ENCODE data around the gene CD1E. TPM values are rescaled to one million over a fixed set of nuclear protein-coding genes. Genes with fewer than 3 reads are reported as not detected.

Gene CD1E
- total and polyA plus RNA-seq, 2 of the 4 experiments (the other 2 are of a cell fraction), result not detected

DNA sequence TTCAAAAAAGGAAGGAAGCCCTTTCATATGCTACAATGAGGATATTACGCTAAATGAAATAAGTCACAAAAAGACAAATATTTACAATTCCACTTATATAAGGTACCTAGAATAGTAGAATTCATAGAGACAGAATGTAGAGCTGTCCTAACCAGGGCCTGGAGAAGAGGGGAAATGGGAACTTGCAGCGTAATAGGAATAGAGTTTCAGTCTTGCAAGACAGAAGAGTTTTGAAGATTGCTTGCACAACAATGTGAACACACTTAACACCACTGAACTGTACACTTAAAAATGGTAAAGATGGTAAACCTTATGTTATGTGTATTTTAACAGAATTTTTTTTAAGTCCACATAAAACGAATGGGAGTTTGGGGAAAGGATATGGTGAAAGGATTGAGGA is 25.3 kb upstream of the CD1E start:
- in situ Hi-C loops (cut with MboI; ENCODE audit: low sequenced_read_pairs), result no loop called here
- Histone ChIP-seq H4K91ac (ENCODE audit: insufficient read depth, low read depth, low read length) (no peak overlapping the region), H4K8ac (ENCODE audit: low read depth in 2 of 2, low read length in 2 of 2) (no peak overlapping the region), H3K36me3 (ENCODE audit: control insufficient read depth, insufficient read depth, low read length) (no peaks in the 10 kb centered on the region), H3K79me1 (ENCODE audit: low read depth in 1 of 2, low read length in 2 of 2) (no peaks in the 10 kb centered on the region), H2BK5ac (ENCODE audit: low read depth, low read length, poor library complexity, severe bottlenecking) (no peak overlapping the region), H4K20me1 (ENCODE audit: insufficient read depth, low read length) (no peaks in the 10 kb centered on the region), H3K23ac (ENCODE audit: low read depth, low read length) (no peak overlapping the region), H4K5ac (ENCODE audit: low read depth, low read length) (no peak overlapping the region), H2AK9ac (replicated peaks; ENCODE audit: low read depth, low read length, poor library complexity) (no peak overlapping the region), H2BK15ac (ENCODE audit: low read depth, low read length) (no peak overlapping the region), H3K9me3 (ENCODE audit: control insufficient read depth, insufficient read depth, low read length) (peaks cover 6% of the 10 kb centered on the region), H3K27ac (ENCODE audit: insufficient read depth, low read length) (no peak overlapping the region), H3K4me2 (ENCODE audit: low read depth, low read length) (no peak overlapping the region), H2AFZ (replicated peaks; ENCODE audit: low read length, poor library complexity) (no peak overlapping the region), H2BK120ac (ENCODE audit: low read depth, low read length) (no peak overlapping the region), H3K9ac (ENCODE audit: low read depth, low read length) (no peak overlapping the region), H3K4me1 (ENCODE audit: control insufficient read depth, insufficient read depth, low read length) (no peaks in the 10 kb centered on the region), H3K4ac (ENCODE audit: low read depth, low read length) (no peak overlapping the region), H3K18ac (ENCODE audit: low read depth, low read length) (no peak overlapping the region), H2AK5ac (ENCODE audit: low read depth, low read length) (no peak overlapping the region), H3K14ac (replicated peaks; ENCODE audit: low read depth, low read length) (no peak overlapping the region), H3K9me1 (ENCODE audit: insufficient read depth, low read length) (no peaks in the 10 kb centered on the region), H3K56ac (ENCODE audit: extremely low read depth, insufficient read depth, low read length) (no peak overlapping the region), H3K27me3 (ENCODE audit: control insufficient read depth, insufficient read depth, low read length) (no peaks in the 10 kb centered on the region), H2BK20ac (ENCODE audit: low read depth, low read length) (no peak overlapping the region), H3K4me3 (ENCODE audit: insufficient read depth, low read depth, low read length) (no peak overlapping the region)
- no peak for DNase-seq
- intact Hi-C loops (cut with micrococcal nuclease), result no loop called here
- no peak for ATAC-seq (ENCODE audit: low read depth)
- dilution Hi-C loops (cut with HindIII; ENCODE audit: low sequenced_read_pairs, unreplicated experiment), result no loop called here
- ChIA-PET POLR2A (ENCODE audit: unreplicated experiment) (no interaction called here), CTCF (no interaction called here)
- TF ChIP-seq CEBPB (IDR thresholded peaks at IDR 0.05; ENCODE audit: low read depth, low read length), result no peak
- TF ChIP-seq FOS (IDR thresholded peaks at IDR 0.05; ENCODE audit: low read depth, low read length), result no peak
- no peak for TF ChIP-seq RCOR1 (IDR thresholded peaks at IDR 0.05; ENCODE audit: insufficient replicate concordance, low read length)
- TF ChIP-seq POLR2A (IDR thresholded peaks at IDR 0.05; ENCODE audit: low read depth, low read length), result no peak
- no peak for TF ChIP-seq MAFK (IDR thresholded peaks at IDR 0.05; ENCODE audit: low read depth, low read length)
- TF ChIP-seq, protein P1, sequence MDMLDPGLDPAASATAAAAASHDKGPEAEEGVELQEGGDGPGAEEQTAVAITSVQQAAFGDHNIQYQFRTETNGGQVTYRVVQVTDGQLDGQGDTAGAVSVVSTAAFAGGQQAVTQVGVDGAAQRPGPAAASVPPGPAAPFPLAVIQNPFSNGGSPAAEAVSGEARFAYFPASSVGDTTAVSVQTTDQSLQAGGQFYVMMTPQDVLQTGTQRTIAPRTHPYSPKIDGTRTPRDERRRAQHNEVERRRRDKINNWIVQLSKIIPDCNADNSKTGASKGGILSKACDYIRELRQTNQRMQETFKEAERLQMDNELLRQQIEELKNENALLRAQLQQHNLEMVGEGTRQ (IDR thresholded peaks at IDR 0.05; ENCODE audit: low read depth, low read length), result no peak
- TF ChIP-seq NFE2L2 (IDR thresholded peaks at IDR 0.05; ENCODE audit: low read depth, low read length), result no peak
- no peak for TF ChIP-seq MXI1 (IDR thresholded peaks at IDR 0.05; ENCODE audit: borderline replicate concordance, low read depth, low read length)
- TF ChIP-seq MAZ (IDR thresholded peaks at IDR 0.05; ENCODE audit: borderline replicate concordance, low read depth, low read length), result no peak
- no peak for TF ChIP-seq SMC3 (IDR thresholded peaks at IDR 0.05; ENCODE audit: low read depth, low read length)
- TF ChIP-seq, protein P2, sequence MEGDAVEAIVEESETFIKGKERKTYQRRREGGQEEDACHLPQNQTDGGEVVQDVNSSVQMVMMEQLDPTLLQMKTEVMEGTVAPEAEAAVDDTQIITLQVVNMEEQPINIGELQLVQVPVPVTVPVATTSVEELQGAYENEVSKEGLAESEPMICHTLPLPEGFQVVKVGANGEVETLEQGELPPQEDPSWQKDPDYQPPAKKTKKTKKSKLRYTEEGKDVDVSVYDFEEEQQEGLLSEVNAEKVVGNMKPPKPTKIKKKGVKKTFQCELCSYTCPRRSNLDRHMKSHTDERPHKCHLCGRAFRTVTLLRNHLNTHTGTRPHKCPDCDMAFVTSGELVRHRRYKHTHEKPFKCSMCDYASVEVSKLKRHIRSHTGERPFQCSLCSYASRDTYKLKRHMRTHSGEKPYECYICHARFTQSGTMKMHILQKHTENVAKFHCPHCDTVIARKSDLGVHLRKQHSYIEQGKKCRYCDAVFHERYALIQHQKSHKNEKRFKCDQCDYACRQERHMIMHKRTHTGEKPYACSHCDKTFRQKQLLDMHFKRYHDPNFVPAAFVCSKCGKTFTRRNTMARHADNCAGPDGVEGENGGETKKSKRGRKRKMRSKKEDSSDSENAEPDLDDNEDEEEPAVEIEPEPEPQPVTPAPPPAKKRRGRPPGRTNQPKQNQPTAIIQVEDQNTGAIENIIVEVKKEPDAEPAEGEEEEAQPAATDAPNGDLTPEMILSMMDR (conservative IDR thresholded peaks at IDR 0.05; ENCODE audit: low read depth, low read length), result no peak
- TF ChIP-seq RFX5 (IDR thresholded peaks at IDR 0.05; ENCODE audit: low read depth, low read length), result no peak
- TF ChIP-seq RAD21 (IDR thresholded peaks at IDR 0.05; ENCODE audit: low read length), result no peak
- TF ChIP-seq, protein P3, sequence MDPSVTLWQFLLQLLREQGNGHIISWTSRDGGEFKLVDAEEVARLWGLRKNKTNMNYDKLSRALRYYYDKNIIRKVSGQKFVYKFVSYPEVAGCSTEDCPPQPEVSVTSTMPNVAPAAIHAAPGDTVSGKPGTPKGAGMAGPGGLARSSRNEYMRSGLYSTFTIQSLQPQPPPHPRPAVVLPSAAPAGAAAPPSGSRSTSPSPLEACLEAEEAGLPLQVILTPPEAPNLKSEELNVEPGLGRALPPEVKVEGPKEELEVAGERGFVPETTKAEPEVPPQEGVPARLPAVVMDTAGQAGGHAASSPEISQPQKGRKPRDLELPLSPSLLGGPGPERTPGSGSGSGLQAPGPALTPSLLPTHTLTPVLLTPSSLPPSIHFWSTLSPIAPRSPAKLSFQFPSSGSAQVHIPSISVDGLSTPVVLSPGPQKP (IDR thresholded peaks at IDR 0.05; ENCODE audit: borderline replicate concordance, low read depth, low read length), result no peak
- no peak for TF ChIP-seq BHLHE40 (IDR thresholded peaks at IDR 0.05; ENCODE audit: low read depth, low read length)
- no peak for TF ChIP-seq CHD1 (IDR thresholded peaks at IDR 0.05; ENCODE audit: low read depth, low read length)
- no TSS peak for BruUV-seq (replicated peaks)
- 100% methylated on average over 1 of the region's 3 CpGs; no CpG with 5 or more reads in 1 of the 2 experiments for WGBS, 2 experiments (ENCODE audit: extremely low coverage in 2 of 2, insufficient read length in 1 of 2)

Data from IMR-90 (cell line).